Measurements from ENCODE around the gene U2SURP.
A peak's percentile ranks its signal among the peaks of the same experiment; 100 is the strongest.
"Not testable (repeated sequence)": the region's sequence is repeated elsewhere in the genome, so short reads cannot be mapped to it uniquely, and the experiment has no call there.

Gene U2SURP

DNA sequence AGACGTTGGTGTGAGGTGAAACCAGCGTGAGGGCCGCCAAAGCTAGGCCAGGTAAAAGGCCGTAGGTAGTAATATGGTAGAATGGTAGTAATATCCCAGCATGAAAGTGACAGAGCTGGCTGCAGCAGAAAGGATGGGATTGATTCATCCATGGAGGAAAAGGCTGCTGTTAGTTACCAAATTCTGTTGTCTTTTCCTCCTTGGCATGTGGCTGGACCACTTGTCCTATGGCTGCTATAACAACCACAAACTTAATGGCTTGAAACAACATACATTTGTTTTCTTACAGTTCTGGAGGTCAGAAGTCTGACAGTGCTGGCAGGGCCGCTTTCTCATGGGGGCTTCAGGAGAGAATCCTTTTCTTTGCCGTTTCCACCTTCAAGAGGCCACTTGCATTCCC, 70.4 kb downstream of the U2SURP start:
- DNase-seq (ENCODE audit: low spot score), result no peak

GRCh38 chr3:143072298-143073020, 71.1 kb downstream of the U2SURP start:
- not testable (repeated sequence) for DNase-seq (ENCODE audit: low spot score)

- not testable (repeated sequence) for DNase-seq (ENCODE audit: low spot score)
Measured at GRCh38 chr3:143073541-143073940, 72.2 kb downstream of the U2SURP start.

DNA sequence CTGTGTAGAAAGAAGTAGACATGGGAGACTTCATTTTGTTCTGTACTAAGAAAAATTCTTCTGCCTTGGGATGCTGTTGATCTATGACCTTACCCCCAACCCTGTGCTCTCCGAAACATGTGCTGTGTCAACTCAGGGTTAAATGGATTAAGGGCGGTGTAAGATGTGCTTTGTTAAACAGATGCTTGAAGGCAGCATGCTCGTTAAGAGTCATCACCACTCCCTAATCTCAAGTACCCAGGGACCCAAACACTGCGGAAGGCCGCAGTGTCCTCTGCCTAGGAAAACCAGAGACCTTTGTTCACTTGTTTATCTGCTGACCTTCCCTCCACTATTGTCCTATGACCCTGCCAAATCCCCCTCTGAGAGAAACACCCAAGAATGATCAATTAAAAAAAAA, 72.6 kb downstream of the U2SURP start:
- DNase-seq (ENCODE audit: low spot score), result not testable (repeated sequence)

DNA sequence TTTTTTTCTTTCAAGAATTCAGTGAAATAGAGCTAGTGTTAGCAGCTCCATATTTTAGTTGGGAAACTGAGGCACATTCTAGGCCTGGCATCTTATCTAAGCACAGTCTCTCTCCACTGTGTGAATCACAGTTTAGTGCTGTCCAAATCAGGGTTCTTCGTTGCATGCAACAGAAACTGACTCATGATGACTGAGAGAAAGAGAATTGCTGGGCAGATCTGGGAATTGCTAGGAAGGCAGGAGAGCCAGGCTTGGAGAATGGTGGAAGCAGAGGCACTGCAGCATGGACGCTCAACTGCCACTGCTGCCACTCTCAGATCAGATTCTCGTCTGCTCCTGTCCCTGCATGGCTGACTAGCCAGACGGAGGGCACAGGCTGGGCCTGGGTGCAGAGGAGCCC, 77.5 kb downstream of the U2SURP start:
- DNase-seq (ENCODE audit: low spot score), result no peak

- no peak for DNase-seq (ENCODE audit: low spot score)
Measured at GRCh38 chr3:143080196-143080595, 78.8 kb downstream of the U2SURP start.

GRCh38 chr3:143081365-143081764, 80.0 kb downstream of the U2SURP start:
- no peak for DNase-seq (ENCODE audit: low spot score)

DNA sequence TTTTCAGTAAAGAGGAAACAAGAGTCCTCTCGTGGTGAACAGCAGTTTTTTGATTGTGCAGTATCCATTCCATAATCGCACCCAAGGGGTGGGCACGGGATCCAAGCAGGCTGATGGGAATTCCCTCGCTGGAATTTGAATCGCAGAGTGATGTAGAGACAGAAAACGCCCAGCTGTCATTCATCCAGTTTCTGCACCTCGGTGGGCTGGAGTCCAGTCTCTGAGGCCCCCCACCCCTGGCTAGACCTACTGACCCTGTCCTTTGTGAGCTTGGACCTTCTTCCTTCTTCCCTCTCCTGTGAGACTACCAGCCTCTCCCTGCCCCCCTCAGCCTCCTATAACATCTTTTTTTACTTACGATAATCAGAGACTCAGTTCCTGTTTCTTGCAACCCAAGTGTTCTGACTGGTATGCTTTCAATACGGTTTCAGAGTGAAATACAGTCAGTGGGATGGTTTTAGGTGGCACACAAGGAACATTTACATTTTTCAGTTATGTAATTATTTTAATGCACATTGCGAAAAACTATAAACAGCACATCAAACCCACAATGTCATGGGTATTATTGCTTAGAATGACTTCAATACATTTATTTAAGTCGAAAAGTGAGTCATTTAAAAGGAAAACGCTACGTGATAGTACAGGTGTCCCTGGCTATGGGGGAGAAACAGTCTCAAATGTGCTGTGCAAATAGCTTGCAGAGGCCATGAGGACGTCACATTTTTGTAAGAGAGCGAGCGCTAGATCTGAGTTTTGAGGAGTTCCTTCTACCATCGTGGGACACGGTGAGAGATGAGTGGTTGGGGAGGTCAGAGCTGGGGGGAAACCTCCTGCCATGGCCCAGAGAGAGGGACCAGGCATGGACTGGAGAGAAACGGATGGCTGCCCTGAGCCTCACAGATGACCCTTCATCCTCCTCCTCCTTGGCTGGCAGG, 80.7 kb downstream of the U2SURP start:
- DNase-seq (ENCODE audit: low spot score), result no peak

DNA sequence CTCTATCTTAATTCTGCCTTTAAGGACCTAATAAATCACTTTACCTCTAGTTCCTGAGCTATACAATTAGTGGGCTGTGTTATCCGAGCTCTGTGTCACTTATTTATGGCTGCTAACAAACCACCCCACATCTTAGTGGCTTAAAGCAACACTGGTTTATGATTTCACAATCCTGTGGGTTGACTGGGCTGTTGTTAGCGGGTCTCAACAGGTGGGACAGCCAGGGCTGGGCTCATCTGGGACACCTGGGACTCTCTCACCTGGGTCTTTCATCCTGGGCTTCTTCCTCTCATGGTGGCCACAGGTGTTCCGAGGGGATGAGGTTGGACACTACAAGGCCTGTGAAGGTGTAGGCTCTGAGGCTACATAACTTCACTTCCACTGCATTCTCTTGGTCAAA, 82.4 kb downstream of the U2SURP start:
- DNase-seq (ENCODE audit: low spot score), result peak; percentile 18

DNA sequence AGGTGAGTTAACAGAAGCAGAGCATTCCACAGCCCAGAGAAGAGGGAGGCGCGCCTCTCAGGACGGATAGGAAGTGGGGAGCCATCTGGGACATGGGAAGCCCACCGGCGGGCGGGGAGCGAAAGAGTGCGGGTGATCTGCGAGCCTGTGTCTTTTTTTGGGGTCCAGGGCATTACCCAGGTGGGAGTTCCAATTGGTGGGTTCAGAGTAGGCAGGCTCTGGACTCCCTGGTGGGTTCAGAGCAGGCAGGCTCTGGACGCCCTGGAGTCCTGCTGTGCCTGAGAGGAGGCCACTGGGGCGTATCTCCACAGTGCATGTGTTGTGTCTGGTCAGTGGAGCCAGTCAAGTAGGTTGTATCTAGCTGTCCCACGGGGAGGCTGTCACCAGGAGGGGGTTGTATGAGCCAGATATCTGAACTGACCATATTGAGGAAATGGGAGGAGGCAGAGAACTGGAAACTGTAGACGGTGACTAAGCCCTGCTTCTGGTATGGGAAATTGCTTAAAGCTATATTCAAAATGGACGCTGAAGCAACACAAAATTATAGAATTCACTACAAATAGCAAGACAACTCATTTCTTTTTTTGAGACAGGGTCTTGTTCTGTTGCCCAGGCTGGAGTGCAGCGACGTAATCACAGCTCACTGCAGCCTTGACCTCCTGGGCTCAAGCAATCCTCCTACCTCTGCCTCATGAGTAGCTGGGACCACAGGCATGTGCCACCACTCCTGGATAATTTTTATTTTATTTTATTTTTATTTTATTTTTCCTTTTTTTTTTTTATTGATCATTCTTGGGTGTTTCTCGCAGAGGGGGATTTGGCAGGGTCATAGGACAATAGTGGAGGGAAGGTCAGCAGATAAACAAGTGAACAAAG, 83.7 kb downstream of the U2SURP start:
- peak; percentile 99 for DNase-seq (ENCODE audit: low spot score)

- no peak for DNase-seq (ENCODE audit: low spot score)
Measured at GRCh38 chr3:143088835-143089234, 87.5 kb downstream of the U2SURP start.

DNA sequence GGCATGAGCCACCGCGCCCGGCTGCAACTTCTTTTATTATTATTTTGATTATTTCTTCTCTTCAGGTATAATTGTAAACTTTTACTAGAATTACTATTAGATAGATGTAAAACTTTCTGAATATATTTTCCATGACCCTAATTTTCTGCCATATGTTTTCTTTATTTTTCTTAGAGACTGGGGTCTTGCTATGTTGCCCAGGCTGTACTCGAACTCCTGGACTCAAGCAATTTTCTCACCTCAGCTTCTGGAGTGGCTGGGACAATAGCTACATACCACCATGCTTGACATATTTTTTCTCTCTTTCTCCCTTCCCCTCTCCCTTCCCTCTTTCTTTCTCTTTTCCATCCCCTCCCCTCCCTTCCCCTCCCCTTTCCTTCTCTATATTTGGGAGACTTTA, 88.6 kb downstream of the U2SURP start:
- no peak for DNase-seq (ENCODE audit: low spot score)

GRCh38 chr3:143090486-143090885, 89.1 kb downstream of the U2SURP start:
- DNase-seq (ENCODE audit: low spot score), result no peak

- no peak for DNase-seq (ENCODE audit: low spot score)
Measured at GRCh38 chr3:143090976-143091837, 89.8 kb downstream of the U2SURP start.

- peak; percentile 82 for DNase-seq (ENCODE audit: low spot score)
Measured at GRCh38 chr3:143092191-143092590, 90.8 kb downstream of the U2SURP start.

- DNase-seq (ENCODE audit: low spot score), result no peak
Measured at GRCh38 chr3:143095813-143096212, 94.4 kb downstream of the U2SURP start.

DNA sequence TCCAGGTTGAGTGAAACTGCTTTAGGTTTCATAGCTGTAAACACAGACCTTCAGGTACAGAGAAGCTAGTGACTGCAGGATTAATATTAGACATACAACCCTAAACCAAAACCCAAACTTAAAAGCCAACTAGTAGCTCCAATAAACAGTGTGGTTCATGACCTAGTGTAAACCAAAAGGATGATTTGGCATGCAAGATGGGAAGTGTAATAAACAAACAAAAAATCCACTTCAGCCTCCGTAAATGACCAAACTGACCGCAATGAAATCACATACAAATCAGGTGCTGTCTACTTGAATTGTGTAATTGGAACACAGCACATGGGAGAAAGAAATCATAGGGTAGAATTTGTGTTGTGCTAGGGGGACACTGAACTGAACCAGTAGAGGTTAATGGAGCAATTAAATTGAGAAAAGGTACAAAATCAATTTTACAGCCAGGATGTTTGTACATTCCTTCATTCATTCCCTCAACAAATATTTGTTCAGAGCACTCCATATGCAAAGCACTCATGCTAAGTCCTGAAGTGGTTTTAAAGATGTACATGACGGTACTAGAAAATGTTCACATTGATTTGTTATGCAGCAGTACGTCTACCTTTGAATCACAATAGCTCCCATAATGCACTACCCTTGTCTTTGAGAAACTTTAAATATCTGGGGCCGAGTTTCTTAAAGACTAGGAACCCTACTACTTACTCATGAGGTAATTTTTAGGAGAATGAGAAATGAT, 96.8 kb downstream of the U2SURP start:
- no peak for DNase-seq (ENCODE audit: low spot score)

- DNase-seq (ENCODE audit: low spot score), result no peak
Measured at GRCh38 chr3:143099210-143099609, 97.8 kb downstream of the U2SURP start.

DNA sequence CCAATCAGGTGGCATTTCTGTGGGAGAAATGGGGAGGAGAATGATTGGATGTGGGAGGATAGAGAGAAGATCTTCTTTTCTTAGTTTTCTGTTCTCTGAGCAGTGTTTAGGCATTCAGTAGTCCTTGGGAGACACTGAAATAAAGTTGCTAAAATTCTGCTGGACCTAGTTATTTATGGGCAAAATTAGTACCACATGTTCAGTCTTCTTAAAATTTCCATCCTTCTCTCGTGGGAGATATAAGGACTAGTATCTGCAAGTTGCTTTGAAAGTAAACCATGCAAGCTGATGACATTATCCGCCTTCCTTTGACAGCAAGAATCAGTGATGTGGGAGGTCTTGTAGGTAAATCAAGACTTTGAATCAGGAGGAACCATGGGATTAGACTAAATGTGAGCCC, 98.3 kb downstream of the U2SURP start:
- no peak for DNase-seq (ENCODE audit: low spot score)

GRCh38 chr3:143100451-143100850, 99.1 kb downstream of the U2SURP start:
- no peak for DNase-seq (ENCODE audit: low spot score)

Data from hematopoietic multipotent progenitor cell treated with erythropoietin and hydrocortisone succinate and interleukin-3 and kit ligand, for 15 days (in vitro differentiated cells).